ENCODE results near the gene CDKL4.
A peak's percentile ranks its signal among the peaks of the same experiment; 100 is the strongest.

CDKL4 gene

DNA sequence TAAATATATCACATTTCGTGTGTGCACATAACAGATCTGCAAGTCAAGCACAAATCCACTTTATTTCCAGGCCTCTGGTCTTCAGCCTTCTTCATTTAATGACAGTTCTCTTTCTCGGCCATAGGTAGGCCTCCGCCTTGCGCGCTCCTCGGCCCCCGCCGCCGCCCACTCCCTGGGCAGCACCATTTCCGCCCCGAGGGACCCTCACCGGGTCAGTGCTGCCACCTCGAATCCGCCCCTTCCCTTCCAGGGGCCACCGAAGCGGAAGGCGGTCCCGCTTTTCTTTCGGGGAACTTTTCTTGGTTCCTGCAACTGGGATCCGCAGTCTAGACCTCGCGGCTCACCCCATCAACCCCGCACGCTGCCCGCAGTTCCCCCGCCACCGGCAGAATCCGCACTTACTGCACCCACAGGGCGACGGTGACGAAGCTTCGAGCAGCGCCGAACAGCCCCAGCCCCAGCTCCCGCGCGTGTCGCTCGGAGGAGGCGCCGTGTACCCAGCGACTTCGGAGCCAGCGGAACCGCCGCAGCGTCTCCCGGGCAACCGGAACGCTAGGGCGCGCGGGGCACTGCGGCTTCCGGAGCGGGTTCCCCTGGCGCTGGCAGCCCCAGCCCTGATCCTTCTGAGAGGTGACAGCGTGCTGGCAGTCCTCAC is at the start of gene CDKL4:
Gene CDKL4 (minus strand): TSS at position 502 of the 655 bp plus-strand sequence.
- Mint-ChIP-seq H3K4me3 (peak within 1 kb of the TSS; percentile 67), H3K4me1 (ENCODE audit: low read depth) (peaks cover 21% of the 10 kb centered on the region), H3K27me3 (no peaks in the 10 kb centered on the region), H3K9me3 (no peaks in the 10 kb centered on the region), H3K27ac (peak within 1 kb of the TSS; percentile 35), H3K36me3 (ENCODE audit: low read depth) (no peaks in the 10 kb centered on the region)
- peak; percentile 52 for DNase-seq

DNA sequence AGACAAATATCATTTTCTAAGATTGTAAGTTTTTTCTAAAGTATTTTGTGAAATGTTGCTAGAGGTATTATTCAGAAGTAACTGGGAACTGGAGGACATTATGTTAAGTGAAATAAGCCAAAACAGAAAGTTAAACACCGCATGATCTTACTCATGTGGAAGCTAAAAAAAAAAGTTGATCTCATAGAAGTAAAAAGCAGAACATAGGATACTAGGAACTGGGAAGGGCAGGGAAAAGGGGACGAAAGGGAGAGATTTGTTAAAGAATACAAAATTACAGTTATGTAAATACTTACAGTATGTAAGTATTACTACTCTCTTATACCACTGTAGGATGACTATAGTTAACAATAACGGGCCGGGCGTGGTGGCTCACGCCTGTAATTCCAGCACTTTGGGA is 46.7 kb upstream of the CDKL4 start:
- Mint-ChIP-seq H3K4me1 (ENCODE audit: low read depth) (no peaks in the 10 kb centered on the region), H3K27me3 (no peaks in the 10 kb centered on the region), H3K4me3 (no peak overlapping the region), H3K36me3 (ENCODE audit: low read depth) (peaks cover 47% of the 10 kb centered on the region), H3K9me3 (no peaks in the 10 kb centered on the region), H3K27ac (no peak overlapping the region)
- DNase-seq: no peak

DNA sequence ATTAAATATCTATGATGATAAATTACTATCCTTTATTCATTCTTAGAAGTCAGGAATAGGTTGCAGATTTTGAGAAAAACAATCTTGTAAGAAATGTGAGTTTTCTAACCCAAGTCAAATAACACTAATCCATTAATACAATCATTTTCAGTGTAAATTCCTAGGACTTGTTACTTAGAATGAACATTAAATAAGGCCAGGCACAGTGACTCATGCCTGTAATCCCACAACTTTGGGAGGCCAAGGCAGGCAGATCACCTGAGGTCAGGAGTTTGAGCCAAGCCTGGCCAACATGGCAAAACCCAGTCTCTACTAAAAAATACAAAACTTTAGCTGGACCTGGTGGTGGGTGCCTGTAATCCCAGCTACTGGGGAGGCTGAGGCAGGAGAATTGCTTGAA is 45.8 kb upstream of the CDKL4 start:
- H3K27ac Mint-ChIP-seq: no peak overlapping the region
- no peak overlapping the region for H3K4me3 Mint-ChIP-seq
- no peaks in the 10 kb centered on the region for H3K9me3 Mint-ChIP-seq
- peaks cover 53% of the 10 kb centered on the region for H3K36me3 Mint-ChIP-seq (ENCODE audit: low read depth)
- no peak for DNase-seq
- no peaks in the 10 kb centered on the region for H3K4me1 Mint-ChIP-seq (ENCODE audit: low read depth)
- no peaks in the 10 kb centered on the region for H3K27me3 Mint-ChIP-seq

DNA sequence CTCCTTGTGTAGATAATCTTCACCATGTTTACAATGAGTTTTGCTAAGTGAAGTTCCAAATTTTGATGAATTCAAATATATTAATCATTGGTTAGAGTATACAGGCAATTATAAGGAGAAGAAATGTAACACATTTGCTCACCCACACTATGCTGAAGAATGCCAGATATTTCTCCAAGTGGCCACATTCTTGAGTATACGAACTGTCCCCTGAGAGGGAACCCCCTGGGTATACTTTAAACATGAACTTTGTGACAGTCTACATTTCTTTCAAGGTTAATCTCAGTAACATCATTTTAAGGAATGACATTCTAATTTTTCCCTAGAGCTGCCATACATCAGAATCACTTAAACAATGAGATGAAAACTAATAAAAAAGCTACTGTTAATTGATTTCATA is 39.8 kb upstream of the CDKL4 start:
- no peak for DNase-seq
- Mint-ChIP-seq H3K9me3 (no peaks in the 10 kb centered on the region), H3K36me3 (ENCODE audit: low read depth) (peaks cover 50% of the 10 kb centered on the region), H3K27me3 (no peaks in the 10 kb centered on the region), H3K4me3 (no peak overlapping the region), H3K4me1 (ENCODE audit: low read depth) (no peaks in the 10 kb centered on the region), H3K27ac (no peak overlapping the region)

DNA sequence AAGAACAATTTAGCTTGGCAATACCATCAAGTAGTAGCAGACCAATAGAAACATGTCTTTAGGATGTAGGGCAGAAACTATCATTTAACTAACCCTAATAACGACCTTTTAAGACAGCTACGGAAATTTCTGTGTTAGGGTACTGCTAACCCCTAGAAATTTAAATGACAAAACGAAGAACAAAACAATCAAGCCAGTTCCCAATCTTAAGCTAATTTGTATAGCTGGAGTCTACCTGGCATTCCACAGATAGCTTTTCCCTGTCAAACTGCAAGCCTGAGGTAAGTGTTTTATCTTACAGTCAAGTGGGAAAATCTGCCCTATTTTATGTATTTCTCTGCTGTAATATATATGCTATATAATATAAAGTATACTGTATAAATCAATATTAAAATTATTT is 37.6 kb upstream of the CDKL4 start:
- no peak for DNase-seq
- Mint-ChIP-seq H3K9me3 (no peaks in the 10 kb centered on the region), H3K4me3 (no peak overlapping the region), H3K27me3 (no peaks in the 10 kb centered on the region), H3K36me3 (ENCODE audit: low read depth) (peaks cover 47% of the 10 kb centered on the region), H3K4me1 (ENCODE audit: low read depth) (no peaks in the 10 kb centered on the region), H3K27ac (no peak overlapping the region)

DNA sequence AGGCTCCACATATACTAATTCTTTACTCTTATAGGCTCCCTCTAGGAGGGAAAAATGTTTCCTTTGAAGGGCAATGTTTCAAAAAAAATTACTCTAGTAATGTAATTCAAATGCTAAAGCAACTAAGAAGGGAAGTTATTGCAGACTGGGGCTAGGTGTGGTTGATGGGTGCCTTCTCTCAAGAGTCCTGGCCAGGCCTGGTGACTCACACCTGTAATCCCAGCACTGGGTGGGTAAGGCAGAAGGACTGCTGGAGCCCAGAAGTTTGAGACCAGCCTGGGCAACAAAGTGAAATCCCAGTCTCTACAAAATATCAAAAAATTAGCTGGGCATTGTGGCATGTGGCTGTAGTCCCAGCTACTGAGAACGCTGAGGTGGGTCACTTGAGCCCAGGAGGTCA is 31.2 kb upstream of the CDKL4 start:
- Mint-ChIP-seq H3K27me3 (no peaks in the 10 kb centered on the region), H3K36me3 (ENCODE audit: low read depth) (peaks cover 41% of the 10 kb centered on the region), H3K4me1 (ENCODE audit: low read depth) (no peaks in the 10 kb centered on the region), H3K9me3 (no peaks in the 10 kb centered on the region), H3K27ac (no peak overlapping the region), H3K4me3 (no peak overlapping the region)
- no peak for DNase-seq

DNA sequence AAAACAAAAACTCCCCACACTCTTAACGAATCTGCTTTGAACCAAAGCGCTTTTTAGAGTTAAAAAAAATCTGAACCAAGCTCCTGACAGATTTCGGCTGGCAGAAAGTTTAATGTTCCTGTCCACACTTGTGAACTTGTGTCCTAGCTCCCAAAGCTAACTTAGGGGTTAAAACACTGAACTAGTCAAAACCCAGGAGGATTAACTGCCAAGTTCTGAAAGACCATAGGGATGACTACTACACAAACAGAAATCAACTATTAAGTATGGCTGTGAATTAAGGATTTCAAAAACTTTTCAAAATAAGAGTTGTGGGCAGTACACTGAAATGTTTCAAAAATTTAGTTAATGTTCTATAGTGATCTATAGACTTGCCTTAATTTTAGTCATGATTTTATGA is 26.2 kb upstream of the CDKL4 start:
- Mint-ChIP-seq H3K4me1 (ENCODE audit: low read depth) (peaks cover 11% of the 10 kb centered on the region), H3K9me3 (no peaks in the 10 kb centered on the region), H3K27ac (no peak overlapping the region), H3K4me3 (no peak overlapping the region), H3K27me3 (no peaks in the 10 kb centered on the region), H3K36me3 (ENCODE audit: low read depth) (peaks cover 28% of the 10 kb centered on the region)
- DNase-seq: no peak

DNA sequence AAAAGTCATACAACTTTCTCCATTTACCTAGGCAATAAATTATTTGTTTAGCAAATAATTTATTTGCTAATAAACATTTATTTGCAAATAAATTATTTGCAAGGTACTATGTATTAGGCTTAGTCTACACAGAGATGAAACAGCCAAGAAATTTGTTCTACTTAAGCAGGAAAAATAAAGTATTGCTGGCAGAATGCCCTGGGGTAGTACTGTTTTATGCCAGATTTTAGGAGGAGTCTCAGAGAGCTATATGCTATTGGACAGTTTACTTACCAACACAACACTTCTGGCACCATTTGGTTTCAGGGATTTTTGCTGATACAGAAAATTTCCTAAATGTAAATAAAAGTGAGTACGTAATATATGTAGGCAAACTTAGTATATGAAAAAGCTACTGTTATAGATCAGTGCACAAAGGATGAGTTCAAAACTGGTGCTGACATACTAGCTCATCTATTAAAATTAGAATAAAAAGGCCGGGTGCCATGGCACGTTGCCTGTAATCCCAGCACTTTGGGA is 23.2 kb upstream of the CDKL4 start:
- Mint-ChIP-seq H3K36me3 (ENCODE audit: low read depth) (peaks cover 37% of the 10 kb centered on the region), H3K4me1 (ENCODE audit: low read depth) (peaks cover 14% of the 10 kb centered on the region), H3K27ac (no peak overlapping the region), H3K4me3 (no peak overlapping the region), H3K9me3 (no peaks in the 10 kb centered on the region), H3K27me3 (no peaks in the 10 kb centered on the region)
- DNase-seq: no peak

DNA sequence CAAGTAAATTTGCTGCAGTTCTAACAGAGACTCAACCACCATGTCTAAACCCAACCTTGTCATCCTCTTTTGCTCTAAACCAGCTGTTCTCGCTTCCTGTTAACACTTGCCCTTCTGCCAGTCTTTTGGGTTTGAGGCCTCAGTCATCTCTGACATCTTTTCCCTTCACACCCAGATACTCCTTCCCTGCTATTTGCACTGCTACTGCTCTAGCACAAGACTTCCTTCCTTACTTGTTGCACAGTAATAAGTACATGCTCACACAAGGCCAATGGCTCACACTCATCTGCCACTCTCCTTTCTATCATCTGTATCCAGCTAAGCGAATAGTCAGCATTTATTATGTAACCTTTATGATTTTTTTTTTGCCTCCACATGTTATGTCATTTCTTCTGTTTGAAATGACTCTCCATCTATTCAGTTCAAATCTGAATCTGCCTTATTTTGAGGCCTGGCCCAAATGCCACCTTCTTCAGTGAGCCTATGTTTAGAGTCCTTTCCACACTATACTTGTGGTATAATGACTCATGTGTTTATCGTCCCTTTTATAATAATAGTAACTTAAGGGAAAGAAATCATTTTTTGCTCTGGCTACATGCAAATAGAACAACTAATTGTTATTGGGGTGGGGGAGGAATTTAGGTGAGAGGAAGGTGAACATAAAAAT is 22.5 kb upstream of the CDKL4 start:
- no peaks in the 10 kb centered on the region for H3K27me3 Mint-ChIP-seq
- H3K9me3 Mint-ChIP-seq: no peaks in the 10 kb centered on the region
- H3K36me3 Mint-ChIP-seq (ENCODE audit: low read depth): peaks cover 36% of the 10 kb centered on the region
- H3K27ac Mint-ChIP-seq: no peak overlapping the region
- H3K4me1 Mint-ChIP-seq (ENCODE audit: low read depth): peaks cover 14% of the 10 kb centered on the region
- no peak for DNase-seq
- H3K4me3 Mint-ChIP-seq: no peak overlapping the region

DNA sequence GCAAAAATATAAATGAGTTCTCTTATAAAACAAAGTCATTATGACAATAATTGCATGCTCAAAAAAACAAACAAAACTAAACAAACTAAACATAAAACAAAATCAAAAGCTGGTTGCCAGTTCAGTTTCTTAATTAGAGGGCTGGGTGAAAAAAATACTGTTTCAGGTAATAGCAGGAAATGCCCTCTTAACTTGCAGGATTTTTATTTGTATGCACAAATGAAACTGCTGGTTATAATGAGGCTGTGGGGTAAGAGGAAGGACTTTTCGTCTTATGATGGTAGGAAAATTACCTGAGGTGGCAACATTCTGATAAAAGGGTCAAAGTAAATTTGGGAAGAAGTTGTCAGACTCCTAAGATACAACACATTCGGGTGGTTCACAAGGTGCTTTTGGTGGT is 21.5 kb upstream of the CDKL4 start:
- DNase-seq: no peak
- Mint-ChIP-seq H3K36me3 (ENCODE audit: low read depth) (peaks cover 40% of the 10 kb centered on the region), H3K9me3 (no peaks in the 10 kb centered on the region), H3K27me3 (no peaks in the 10 kb centered on the region), H3K4me3 (no peak overlapping the region), H3K4me1 (ENCODE audit: low read depth) (peaks cover 14% of the 10 kb centered on the region), H3K27ac (no peak overlapping the region)

DNA sequence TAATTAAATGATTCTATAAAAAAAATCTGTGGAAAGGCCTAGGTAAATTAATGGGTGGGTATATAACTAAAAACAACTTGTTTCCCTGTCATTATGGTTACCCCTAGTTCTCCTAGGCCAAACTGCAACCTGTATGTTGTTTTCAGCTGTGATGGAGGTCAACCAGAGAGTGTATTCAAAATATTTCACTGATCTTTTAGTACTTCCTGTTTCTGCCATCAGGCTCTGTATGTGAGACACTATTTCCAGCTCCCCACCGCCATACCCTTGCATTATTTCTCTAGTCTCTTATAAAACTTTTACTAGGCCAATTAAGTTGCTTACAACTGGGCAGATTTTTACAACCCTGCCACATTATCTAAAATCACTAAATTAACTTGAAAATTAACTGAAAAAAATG is 21.0 kb upstream of the CDKL4 start:
- no peaks in the 10 kb centered on the region for H3K9me3 Mint-ChIP-seq
- no peak overlapping the region for H3K4me3 Mint-ChIP-seq
- H3K4me1 Mint-ChIP-seq (ENCODE audit: low read depth): peaks cover 14% of the 10 kb centered on the region
- H3K36me3 Mint-ChIP-seq (ENCODE audit: low read depth): peaks cover 41% of the 10 kb centered on the region
- no peak for DNase-seq
- H3K27me3 Mint-ChIP-seq: no peaks in the 10 kb centered on the region
- no peak overlapping the region for H3K27ac Mint-ChIP-seq

DNA sequence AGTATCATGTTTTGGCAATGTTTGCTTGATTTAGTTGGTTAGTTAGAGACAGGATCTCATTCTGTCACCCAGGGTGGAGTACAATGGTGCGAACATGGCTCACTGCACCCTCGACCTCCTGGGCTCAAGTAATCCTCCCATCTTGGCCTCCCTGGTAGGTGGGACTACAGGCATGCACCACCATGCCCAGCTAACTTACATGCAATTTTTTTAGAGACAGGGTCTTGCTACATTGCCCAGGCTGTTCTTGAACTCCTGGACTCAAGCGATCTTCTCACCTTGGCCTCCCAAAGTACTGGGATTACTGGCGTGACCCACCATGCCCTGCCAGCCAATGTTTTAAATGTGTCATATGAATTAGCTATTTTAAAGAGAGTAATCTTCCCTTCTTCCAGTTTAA is 16.3 kb upstream of the CDKL4 start:
- DNase-seq: no peak
- Mint-ChIP-seq H3K27me3 (no peaks in the 10 kb centered on the region), H3K4me3 (no peak overlapping the region), H3K4me1 (ENCODE audit: low read depth) (peaks cover 3% of the 10 kb centered on the region), H3K27ac (no peak overlapping the region), H3K36me3 (ENCODE audit: low read depth) (peaks cover 52% of the 10 kb centered on the region), H3K9me3 (no peaks in the 10 kb centered on the region)

DNA sequence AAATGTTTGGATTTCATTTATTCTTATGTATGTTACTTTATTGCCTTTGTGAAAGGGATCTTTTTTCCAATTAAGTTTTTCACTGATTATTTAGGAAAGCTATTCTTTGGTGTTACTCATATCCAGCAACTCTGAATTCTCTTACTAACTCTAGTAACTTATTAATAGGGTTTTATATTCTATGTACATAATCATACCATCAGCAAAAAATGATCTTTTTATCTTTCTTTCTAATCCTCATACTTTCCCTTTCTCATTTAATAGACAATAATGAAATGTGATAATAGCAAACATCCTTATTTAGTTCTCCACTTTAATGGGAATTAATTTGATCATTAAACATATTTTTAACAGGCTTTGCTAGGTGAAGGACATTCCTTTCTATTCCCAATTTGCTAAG is 12.3 kb upstream of the CDKL4 start:
- H3K36me3 Mint-ChIP-seq (ENCODE audit: low read depth): peaks cover 68% of the 10 kb centered on the region

DNA sequence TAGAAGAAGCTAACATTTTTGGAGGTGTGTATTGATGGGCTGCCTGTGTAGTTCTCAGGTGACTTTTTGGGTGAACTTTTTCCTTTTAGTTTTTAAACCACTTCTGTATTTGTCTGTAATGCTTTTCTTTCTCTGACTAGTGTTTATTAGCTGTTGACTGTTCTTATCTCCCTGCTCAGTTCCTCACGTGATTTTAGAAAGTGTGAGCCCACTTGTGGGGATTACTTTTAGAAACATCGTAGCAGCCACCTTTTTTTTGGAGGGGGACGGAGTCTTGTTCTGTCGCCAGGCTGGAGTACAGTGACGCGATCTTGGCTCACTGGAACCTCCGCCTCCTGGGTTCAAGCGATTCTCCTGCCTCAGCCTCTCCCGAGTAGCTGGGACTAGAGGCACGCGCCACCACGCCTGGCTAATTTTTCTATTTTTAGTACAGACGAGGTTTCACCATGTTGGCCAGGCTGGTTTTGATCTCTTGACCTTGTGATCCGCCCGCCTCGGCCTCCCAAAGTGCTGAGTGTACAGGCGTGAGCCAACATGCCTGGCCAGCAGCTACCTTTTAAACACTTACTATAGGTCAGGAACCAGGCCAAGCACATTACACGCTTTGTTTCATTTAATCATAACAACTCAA is 9.2 kb upstream of the CDKL4 start:
- Mint-ChIP-seq H3K27me3 (no peaks in the 10 kb centered on the region), H3K4me1 (ENCODE audit: low read depth) (no peaks in the 10 kb centered on the region), H3K9me3 (peaks cover 3% of the 10 kb centered on the region), H3K36me3 (ENCODE audit: low read depth) (peaks cover 58% of the 10 kb centered on the region), H3K4me3 (no peak overlapping the region), H3K27ac (no peak overlapping the region)
- no peak for DNase-seq

More for the DNA sequence above, 12.3 kb upstream of the CDKL4 start:
- no peak for DNase-seq
- Mint-ChIP-seq H3K9me3 (peaks cover 3% of the 10 kb centered on the region), H3K27ac (no peak overlapping the region), H3K27me3 (no peaks in the 10 kb centered on the region), H3K4me3 (no peak overlapping the region), H3K4me1 (ENCODE audit: low read depth) (no peaks in the 10 kb centered on the region)

DNA sequence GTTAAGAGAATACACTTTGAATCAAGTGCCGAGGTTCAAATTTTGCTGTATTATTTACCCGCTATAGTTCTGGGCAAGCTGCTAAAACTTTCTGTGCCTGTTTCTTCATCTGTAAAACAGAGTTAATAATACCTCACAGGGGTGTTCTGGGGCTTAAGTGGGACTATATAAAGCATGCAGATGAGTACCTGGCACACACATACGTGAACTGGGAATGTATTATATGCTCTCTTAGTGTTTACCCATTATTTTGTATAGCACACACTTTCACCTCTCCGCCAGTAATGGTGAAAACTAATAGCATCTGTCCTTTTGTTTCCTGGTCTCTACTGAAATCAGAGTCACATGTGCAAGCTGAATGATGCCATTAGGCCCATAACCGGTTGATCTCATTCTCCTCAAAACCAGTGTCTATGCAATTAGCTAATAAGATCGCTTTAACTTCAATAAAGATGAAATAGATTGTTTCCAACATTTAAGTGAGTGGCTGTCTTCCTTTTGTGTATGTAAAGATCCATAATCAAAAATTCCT is 3.8 kb upstream of the CDKL4 start:
- Mint-ChIP-seq H3K4me1 (ENCODE audit: low read depth) (peaks cover 19% of the 10 kb centered on the region), H3K36me3 (ENCODE audit: low read depth) (peaks cover 24% of the 10 kb centered on the region), H3K9me3 (peaks cover 3% of the 10 kb centered on the region), H3K27ac (no peak overlapping the region), H3K4me3 (no peak overlapping the region), H3K27me3 (no peaks in the 10 kb centered on the region)
- DNase-seq: no peak
